SK-N-SH (cell line): ENCODE measurements around the gene TCF7L2. TPM values are rescaled to one million over a fixed set of nuclear protein-coding genes. Genes with fewer than 3 reads are reported as not detected.

Experiments
- CTCF ChIA-PET: fragments of 300-600, 350-600 bp; formaldehyde crosslinking; extraction: SDS; loops from one replicate; lab custom pipeline; 2021; lab: Yijun Ruan, JAX
- POLR2A ChIA-PET: fragments of 350-600 bp; sonication (Branson Sonifier 250); formaldehyde crosslinking; extraction: SDS; loops from one replicate; lab custom pipeline; 2020; ENCODE audit warnings: antibody characterized with exemption, inconsistent platforms; lab: Yijun Ruan, JAX
- DNase-seq: peaks from one replicate; pipeline ENCODE4 v3.0.0; 2012
- H2AFZ ChIP-seq: fragments of 200-600 bp; sonication (generic); 2 replicates; pipeline ENCODE4 v1.8.1; 2016; ENCODE audit warnings: antibody characterized with exemption, mild to moderate bottlenecking, low read depth
- H3F3A ChIP-seq: fragments of 200-600 bp; sonication (generic); replicated peaks from 2 replicates; pipeline ENCODE3; 2016; ENCODE audit warnings: antibody characterized with exemption, mild to moderate bottlenecking; ENCODE audit not compliant: insufficient read depth
- H3K27ac ChIP-seq, 2 experiments: fragments of 200-500 bp in 1 of 2; fragments of 200-600 bp in 1 of 2; sonication (Bioruptor generic) in 1 of 2; sonication (generic), shearing (Covaris generic) in 1 of 2; 2 replicates each; pipeline versions ENCODE4 v1.5.1 to v1.6.1; 2014 to 2016; ENCODE audit warnings: low read depth in 2 of 2, inconsistent platforms in 1 of 2, low read length in 1 of 2, mild to moderate bottlenecking in 1 of 2, mixed read lengths in 1 of 2
- H3K27me3 ChIP-seq: fragments of 200-600 bp; sonication (generic), shearing (Covaris generic); 2 replicates; pipeline ENCODE4 v1.6.1; 2016; ENCODE audit warnings: mixed run types; ENCODE audit not compliant: insufficient read depth
- H3K36me3 ChIP-seq, 2 experiments: fragments of 200-500 bp in 1 of 2; fragments of 200-600 bp in 1 of 2; sonication (Bioruptor generic) in 1 of 2; sonication (generic) in 1 of 2; replicated peaks in 1 of 2; 2 replicates each; pipeline versions ENCODE3 to v1.5.1; 2014 to 2016; ENCODE audit warnings: low read length in 1 of 2, mild to moderate bottlenecking in 1 of 2; ENCODE audit not compliant: insufficient read depth in 2 of 2, control insufficient read depth in 1 of 2
- H3K4me1 ChIP-seq, 2 experiments: fragments of 200-500 bp in 1 of 2; fragments of 200-600 bp in 1 of 2; sonication (Bioruptor generic) in 1 of 2; sonication (generic), shearing (Covaris generic) in 1 of 2; 2 replicates each; pipeline versions ENCODE4 v1.5.1 to v1.6.1; 2014 to 2016; ENCODE audit warnings: low read depth in 1 of 2, low read length in 1 of 2, mixed run types in 1 of 2; ENCODE audit not compliant: insufficient read depth in 2 of 2, control insufficient read depth in 1 of 2
- H3K4me2 ChIP-seq: fragments of 200-600 bp; sonication (generic), shearing (Covaris generic); 2 replicates; pipeline ENCODE4 v1.6.1; 2017; ENCODE audit warnings: mixed run types
- H3K4me3 ChIP-seq, 2 experiments: fragments of 200-500 bp in 1 of 2; fragments of 200-600 bp in 1 of 2; sonication (Bioruptor generic) in 1 of 2; sonication (generic), shearing (Covaris generic) in 1 of 2; 2 replicates each; pipeline versions ENCODE4 v1.5.1 to v1.8.1; 2014 to 2016; ENCODE audit warnings: low read depth in 2 of 2, inconsistent platforms in 1 of 2, low read length in 1 of 2, mild to moderate bottlenecking in 1 of 2, mixed read lengths in 1 of 2, moderate library complexity in 1 of 2
- H3K79me2 ChIP-seq: fragments of 200-600 bp; sonication (generic); 2 replicates; pipeline ENCODE4 v1.8.1; 2017; ENCODE audit warnings: mild to moderate bottlenecking; ENCODE audit not compliant: insufficient read depth
- H3K9ac ChIP-seq: fragments of 200-600 bp; sonication (generic); 2 replicates; pipeline ENCODE4 v1.6.1; 2017; ENCODE audit warnings: mixed run types
- H3K9me2 ChIP-seq: fragments of 200-600 bp; sonication (generic); 2 replicates; pipeline ENCODE4 v1.6.1; 2017; ENCODE audit warnings: mixed run types
- H3K9me3 ChIP-seq: fragments of 200-600 bp; sonication (generic); 2 replicates; pipeline ENCODE4 v1.6.1; 2017; ENCODE audit warnings: mixed run types, mild to moderate bottlenecking, moderate library complexity
- H4K20me1 ChIP-seq: fragments of 200-600 bp; sonication (generic); 2 replicates; pipeline ENCODE4 v1.6.1; 2017; ENCODE audit warnings: mild to moderate bottlenecking, mixed run types; ENCODE audit not compliant: insufficient read depth
- FOSL2 ChIP-seq: IDR thresholded peaks from 2 replicates; pipeline ENCODE4 v1.4.0; 2012; ENCODE audit warnings: low read depth, mild to moderate bottlenecking, moderate library complexity, borderline replicate concordance
- FOXJ3 ChIP-seq: sonication (generic); formaldehyde crosslinking; IDR thresholded peaks from 2 replicates; pipeline ENCODE4 v1.5.1; 2020; ENCODE audit warnings: mild to moderate bottlenecking, missing genetic modification reagents
- FOXM1 ChIP-seq: IDR thresholded peaks from 2 replicates; pipeline ENCODE4 v1.4.0; 2012; ENCODE audit warnings: low read depth, mild to moderate bottlenecking
- GABPA ChIP-seq: IDR thresholded peaks from 2 replicates; pipeline ENCODE4 v1.4.0; 2012; ENCODE audit warnings: low read depth, mild to moderate bottlenecking
- GATA2 ChIP-seq: sonication (generic); formaldehyde crosslinking; IDR thresholded peaks from 2 replicates; pipeline ENCODE4 v1.5.0; 2020; ENCODE audit warnings: mild to moderate bottlenecking, missing genetic modification reagents
- IRF3 ChIP-seq: fragments of 150-350 bp; IDR thresholded peaks from 2 replicates; pipeline ENCODE4 v1.6.1; 2016; ENCODE audit warnings: mild to moderate bottlenecking, low read depth, low read length
- JUND ChIP-seq: IDR thresholded peaks from 2 replicates; pipeline ENCODE4 v1.4.0; 2012
- PBX3 ChIP-seq: IDR thresholded peaks from 2 replicates; pipeline ENCODE4; 2012
- RAD21 ChIP-seq: IDR thresholded peaks from 2 replicates; pipeline ENCODE4 v1.6.1; 2012; ENCODE audit warnings: mild to moderate bottlenecking, low read length
- SIN3A ChIP-seq: IDR thresholded peaks from 2 replicates; pipeline ENCODE4 v1.6.1; 2012; ENCODE audit warnings: low read depth, mild to moderate bottlenecking, low read length, moderate library complexity, borderline replicate concordance
- USF2 ChIP-seq: fragments of 150-350 bp; IDR thresholded peaks from 2 replicates; pipeline ENCODE4 v1.6.1; 2017; ENCODE audit warnings: antibody characterized with exemption, low read length, low read depth, borderline replicate concordance
- YY1 ChIP-seq: IDR thresholded peaks from 2 replicates; pipeline ENCODE4 v1.4.0; 2012; ENCODE audit warnings: low read depth, mild to moderate bottlenecking
- WGBS: methylation state at CpG from one replicate; pipeline ENCODE4 v1.1.6; 2017; ENCODE audit warnings: low lambda C conversion rate; 5-methylcytosine and 5-hydroxymethylcytosine counted together
- polyA plus RNA-seq, 3 experiments: library from polyadenylated mRNA; depleted of rRNA; stranded (reverse); fragments of >200 nt; gene quantifications; 2 replicates each; pipeline ENCODE4 v1.2.3, GENCODE V29; 2012
- TF ChIP-seq, protein P1 (sequence below): IDR thresholded peaks from 2 replicates; pipeline ENCODE4 v1.6.1; 2012; ENCODE audit warnings: mild to moderate bottlenecking, low read depth, low read length, moderate library complexity

TCF7L2 gene
- polyA plus RNA-seq, 1 of the 3 experiments (the other 2 are of a cell fraction): 10.2 TPM

DNA sequence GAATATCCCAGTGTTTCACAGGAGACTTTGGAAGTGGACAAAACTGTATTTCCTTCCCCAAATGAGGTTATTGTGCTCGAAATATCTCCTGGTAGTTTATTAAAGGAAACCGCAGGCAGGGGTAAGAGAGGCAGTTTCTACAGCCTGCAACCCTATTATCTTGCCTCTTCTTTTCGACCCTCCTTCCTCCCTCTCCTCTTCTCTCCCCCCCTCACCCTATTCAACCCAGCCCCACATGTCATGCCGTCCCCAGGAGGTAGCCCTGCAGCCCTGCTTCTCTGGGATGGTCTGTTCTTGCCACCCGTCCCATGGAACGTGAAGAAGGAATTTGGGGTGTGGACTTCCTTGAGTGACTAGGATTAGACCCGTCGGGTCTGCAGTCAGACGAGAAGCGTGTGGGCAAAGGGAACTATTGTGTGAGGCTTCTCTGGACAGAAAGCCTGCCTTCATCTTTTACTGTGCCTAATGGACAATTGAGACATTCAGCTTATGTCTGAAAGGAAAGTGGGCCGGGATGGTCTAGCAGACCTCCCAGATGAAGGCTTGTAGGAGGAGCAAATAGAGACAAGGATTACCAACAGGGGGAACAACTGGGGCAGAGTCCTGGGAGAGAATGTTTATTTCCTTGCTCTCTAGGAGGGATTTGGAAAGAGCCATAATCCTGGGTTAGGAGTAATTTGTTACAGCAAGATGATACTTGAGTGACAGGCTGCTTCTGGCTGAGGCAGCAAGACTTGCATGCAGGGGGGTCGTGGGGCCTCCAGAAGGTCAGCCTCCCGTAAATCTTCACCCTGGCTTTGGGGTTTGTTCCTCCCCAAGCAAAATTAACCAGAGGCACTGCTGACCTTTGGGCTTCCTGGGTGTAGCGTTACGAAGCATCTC is 77.8 kb downstream of the TCF7L2 start:
- H3K9ac ChIP-seq: no peak overlapping the region
- peaks cover 7% of the 10 kb centered on the region for H4K20me1 ChIP-seq

GRCh38 chr10:113028456-113029440 is 78.7 kb downstream of the TCF7L2 start:
- H3K9me3 ChIP-seq: no peaks in the 10 kb centered on the region
- H3K27me3 ChIP-seq: no peaks in the 10 kb centered on the region
- H3K4me1 ChIP-seq: peaks cover 0 to 29% of the 10 kb centered on the region in 2 experiments; a peak in 3 of 4 replicates
- peaks cover 69% of the 10 kb centered on the region for H3K79me2 ChIP-seq
- no peak overlapping the region for H3K9ac ChIP-seq
- H3K36me3 ChIP-seq: no peaks in the 10 kb centered on the region
- H2AFZ ChIP-seq: no peak overlapping the region
- H3F3A ChIP-seq: peaks cover 15% of the 10 kb centered on the region
- ChIA-PET CTCF (interaction anchor here (1.3 kb wide), 1 partner anchor 8 kb away, joined by 3 read pairs; no protein-coding TSS in a partner anchor), POLR2A (no interaction called here)
- TF ChIP-seq FOXJ3 (CRISPR knock-in tag) (no peak), IRF3 (no peak), RAD21 (no peak), FOXM1 (no peak), JUND (no peak), SIN3A (no peak), USF2 (no peak), FOSL2 (no peak), GATA2 (CRISPR knock-in tag) (no peak), YY1 (no peak)
- TF ChIP-seq, protein P1, sequence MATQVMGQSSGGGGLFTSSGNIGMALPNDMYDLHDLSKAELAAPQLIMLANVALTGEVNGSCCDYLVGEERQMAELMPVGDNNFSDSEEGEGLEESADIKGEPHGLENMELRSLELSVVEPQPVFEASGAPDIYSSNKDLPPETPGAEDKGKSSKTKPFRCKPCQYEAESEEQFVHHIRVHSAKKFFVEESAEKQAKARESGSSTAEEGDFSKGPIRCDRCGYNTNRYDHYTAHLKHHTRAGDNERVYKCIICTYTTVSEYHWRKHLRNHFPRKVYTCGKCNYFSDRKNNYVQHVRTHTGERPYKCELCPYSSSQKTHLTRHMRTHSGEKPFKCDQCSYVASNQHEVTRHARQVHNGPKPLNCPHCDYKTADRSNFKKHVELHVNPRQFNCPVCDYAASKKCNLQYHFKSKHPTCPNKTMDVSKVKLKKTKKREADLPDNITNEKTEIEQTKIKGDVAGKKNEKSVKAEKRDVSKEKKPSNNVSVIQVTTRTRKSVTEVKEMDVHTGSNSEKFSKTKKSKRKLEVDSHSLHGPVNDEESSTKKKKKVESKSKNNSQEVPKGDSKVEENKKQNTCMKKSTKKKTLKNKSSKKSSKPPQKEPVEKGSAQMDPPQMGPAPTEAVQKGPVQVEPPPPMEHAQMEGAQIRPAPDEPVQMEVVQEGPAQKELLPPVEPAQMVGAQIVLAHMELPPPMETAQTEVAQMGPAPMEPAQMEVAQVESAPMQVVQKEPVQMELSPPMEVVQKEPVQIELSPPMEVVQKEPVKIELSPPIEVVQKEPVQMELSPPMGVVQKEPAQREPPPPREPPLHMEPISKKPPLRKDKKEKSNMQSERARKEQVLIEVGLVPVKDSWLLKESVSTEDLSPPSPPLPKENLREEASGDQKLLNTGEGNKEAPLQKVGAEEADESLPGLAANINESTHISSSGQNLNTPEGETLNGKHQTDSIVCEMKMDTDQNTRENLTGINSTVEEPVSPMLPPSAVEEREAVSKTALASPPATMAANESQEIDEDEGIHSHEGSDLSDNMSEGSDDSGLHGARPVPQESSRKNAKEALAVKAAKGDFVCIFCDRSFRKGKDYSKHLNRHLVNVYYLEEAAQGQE: no peak
- WGBS: 96% methylated on average over 9 of the region's 9 CpGs
- no peak overlapping the region for H3K4me3 ChIP-seq
- H3K9me2 ChIP-seq: no peaks in the 10 kb centered on the region
- H3K4me2 ChIP-seq: peak overlapping the region; percentile 10; the same call in 1 of the 2 replicates
- peak overlapping the region in 1 of 2 experiments; percentile 92; a peak in 1 of 4 replicates for H3K27ac ChIP-seq
- no peak for DNase-seq
- peaks cover 6% of the 10 kb centered on the region for H4K20me1 ChIP-seq

More for the DNA sequence above, 77.8 kb downstream of the TCF7L2 start:
- H3K79me2 ChIP-seq: peaks cover 66% of the 10 kb centered on the region
- ChIA-PET CTCF (no interaction called here), POLR2A (no interaction called here)
- no peak for DNase-seq
- peak overlapping the region in 1 of 2 experiments; percentile 92; a peak in 2 of 4 replicates for H3K27ac ChIP-seq
- H3K4me1 ChIP-seq: peaks cover 0 to 29% of the 10 kb centered on the region in 2 experiments; a peak in 3 of 4 replicates
- H3K9me3 ChIP-seq: no peaks in the 10 kb centered on the region
- peaks cover 15% of the 10 kb centered on the region for H3F3A ChIP-seq
- no peaks in the 10 kb centered on the region for H3K27me3 ChIP-seq
- TF ChIP-seq GABPA (no peak), PBX3 (peak; percentile 61)
- H3K4me3 ChIP-seq: no peak overlapping the region
- H3K4me2 ChIP-seq: peak overlapping the region; percentile 29; the same call in 1 of the 2 replicates
- H3K9me2 ChIP-seq: no peaks in the 10 kb centered on the region
- WGBS: 83% methylated on average over 15 of the region's 15 CpGs
- no peak overlapping the region for H2AFZ ChIP-seq
- no peaks in the 10 kb centered on the region for H3K36me3 ChIP-seq
